Measurements from ENCODE around the gene CYP46A1.

Gene CYP46A1

GRCh38 chr14:99683619-99684409, at the start of gene CYP46A1 (continued):
- TF ChIP-seq PATZ1 (tag by site-specific recombination; IDR thresholded peaks at IDR 0.05) (peak; percentile 89), ZBTB7A (tag by site-specific recombination; IDR thresholded peaks at IDR 0.05; ENCODE audit: low read depth) (peak; percentile 98), KLF17 (tag by site-specific recombination; IDR thresholded peaks at IDR 0.05) (peak; percentile 80), CTCF (tag by site-specific recombination; IDR thresholded peaks at IDR 0.05) (0 out of 2 replicates have a peak, but pooled peaks have one; percentile 22), FEZF1 (tag by site-specific recombination; IDR thresholded peaks at IDR 0.05) (no peak), ZNF548 (tag by site-specific recombination; IDR thresholded peaks at IDR 0.05) (no peak), ZNF664 (tag by site-specific recombination; IDR thresholded peaks at IDR 0.05) (no peak), ZNF626 (tag by site-specific recombination; IDR thresholded peaks at IDR 0.05) (no peak), ZNF324 (tag by site-specific recombination; IDR thresholded peaks at IDR 0.05) (0 out of 2 replicates have a peak, but pooled peaks have one; percentile 45), ZNF19 (tag by site-specific recombination; IDR thresholded peaks at IDR 0.05; ENCODE audit: low read depth) (no peak), HIC1 (tag by site-specific recombination; IDR thresholded peaks at IDR 0.05) (no peak), ZBTB8A (tag by site-specific recombination; IDR thresholded peaks at IDR 0.05) (peak; percentile 90), ZNF555 (tag by site-specific recombination; conservative IDR thresholded peaks at IDR 0.05) (no peak), ELK4 (IDR thresholded peaks at IDR 0.05; ENCODE audit: borderline replicate concordance, low read depth, low read length) (no peak), MZF1 (tag by site-specific recombination; IDR thresholded peaks at IDR 0.05; ENCODE audit: borderline replicate concordance) (no peak), ZNF239 (tag by site-specific recombination; IDR thresholded peaks at IDR 0.05) (no peak), ZNF768 (tag by site-specific recombination; IDR thresholded peaks at IDR 0.05) (0 out of 2 replicates have a peak, but pooled peaks have one; percentile 7), ZNF280C (tag by site-specific recombination; IDR thresholded peaks at IDR 0.05) (no peak), ZNF423 (tag by site-specific recombination; IDR thresholded peaks at IDR 0.05) (no peak), ZNF404 (tag by site-specific recombination; IDR thresholded peaks at IDR 0.05) (no peak), ZFP3 (tag by site-specific recombination; IDR thresholded peaks at IDR 0.05; ENCODE audit: low read depth) (no peak), ZNF449 (tag by site-specific recombination; IDR thresholded peaks at IDR 0.05) (no peak), PRDM4 (tag by site-specific recombination; IDR thresholded peaks at IDR 0.05) (no peak)
